HuH-7 (cell line): Measurements from ENCODE around the gene CARD19.

Experiments
- DNase-seq: peaks from one replicate; pipeline ENCODE4 v3.0.0; 2011; ENCODE audit warnings: low spot score

The CARD19 gene

DNA sequence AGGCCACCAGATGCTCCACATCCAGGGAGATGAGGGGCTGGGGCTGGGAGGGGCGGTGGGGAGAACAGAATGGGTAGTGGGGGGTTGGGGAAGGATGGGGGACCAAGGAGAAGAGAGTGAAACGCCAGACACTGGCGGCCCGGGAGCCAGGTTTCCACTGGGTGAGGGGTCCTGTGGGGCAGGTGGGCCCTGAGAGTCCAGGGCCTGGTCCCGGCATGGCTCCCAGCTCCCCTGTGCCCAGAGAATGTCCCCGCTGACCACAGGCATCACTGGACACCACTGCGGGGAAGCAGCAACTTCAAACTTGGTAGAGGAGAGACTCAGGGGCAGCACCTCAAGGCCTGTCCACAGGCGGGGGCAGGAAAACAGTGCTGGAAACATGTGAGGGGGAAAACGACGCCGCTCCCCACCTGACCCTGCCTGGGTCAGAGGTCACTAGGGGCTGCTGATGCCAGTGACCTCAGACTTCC is 24.9 kb downstream of the CARD19 start:
- DNase-seq, result no peak

DNA sequence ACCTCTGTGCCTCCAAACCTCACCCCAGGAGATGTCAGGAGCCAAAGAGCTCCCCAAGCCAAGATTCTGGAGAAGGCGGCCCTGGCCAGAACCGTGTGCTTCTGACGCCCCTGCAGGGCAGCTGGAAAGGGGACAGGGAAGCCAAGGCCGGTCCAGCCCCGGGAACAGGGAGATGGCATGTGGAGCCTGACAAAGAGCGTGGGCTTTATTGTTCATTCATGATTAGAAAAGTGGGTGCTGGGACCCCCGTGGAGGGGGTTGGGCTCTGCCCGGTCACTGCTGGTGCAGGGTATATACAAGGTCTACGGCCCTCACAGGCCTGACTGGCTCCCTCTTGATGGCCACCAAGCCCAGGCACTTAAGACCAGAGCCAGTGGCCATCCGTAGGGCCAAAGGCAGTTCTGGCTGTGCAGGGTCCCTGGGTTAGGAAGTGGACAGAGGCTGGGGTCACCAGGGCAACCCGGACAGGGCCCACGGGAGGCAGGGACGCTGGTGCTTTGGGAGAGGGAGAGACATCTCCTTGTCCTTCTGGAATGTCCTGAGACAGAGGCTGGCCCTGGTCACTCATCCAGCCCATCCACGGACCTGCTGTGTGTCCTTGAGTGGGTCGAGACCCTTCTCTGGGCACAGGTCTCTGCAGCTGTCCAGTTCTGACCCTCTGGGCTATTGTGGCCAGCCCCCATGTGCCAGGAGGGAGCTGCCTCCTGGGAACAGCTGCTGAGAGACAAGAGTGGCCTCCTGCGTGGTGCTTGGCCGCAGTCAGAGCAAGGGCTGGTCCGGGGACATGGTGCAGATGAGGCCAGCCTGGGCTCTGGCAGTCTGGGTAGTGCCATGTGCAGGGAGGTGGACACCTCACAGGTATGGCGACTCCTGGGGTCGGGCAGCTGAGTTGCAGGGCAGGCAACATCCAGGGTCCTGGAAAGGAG is 25.6 kb downstream of the CARD19 start:
- no peak for DNase-seq

DNA sequence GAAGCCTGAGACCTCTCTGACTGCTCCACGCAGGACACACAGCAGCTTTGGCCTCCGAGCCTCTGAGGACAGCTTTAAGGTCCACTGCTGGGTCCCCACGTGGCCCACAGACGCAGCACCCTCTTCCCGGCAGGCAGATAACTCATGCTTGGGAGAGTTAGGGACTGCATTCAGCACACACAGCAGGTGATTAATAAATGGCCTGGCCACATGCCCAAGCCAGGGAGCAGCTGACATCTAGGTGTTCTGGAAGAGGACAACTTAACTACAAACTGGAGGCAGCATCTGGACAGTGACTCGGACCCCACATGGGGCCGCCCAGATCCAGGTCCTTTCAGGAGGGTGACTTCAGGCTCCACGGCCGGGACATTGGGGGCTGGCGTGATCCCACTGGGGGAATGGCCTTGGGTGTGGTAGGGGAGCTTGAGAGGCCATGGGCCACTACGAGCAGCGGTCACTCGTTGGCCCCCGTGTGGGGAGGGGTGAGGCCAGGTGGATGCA is 26.8 kb downstream of the CARD19 start:
- DNase-seq, result no peak

DNA sequence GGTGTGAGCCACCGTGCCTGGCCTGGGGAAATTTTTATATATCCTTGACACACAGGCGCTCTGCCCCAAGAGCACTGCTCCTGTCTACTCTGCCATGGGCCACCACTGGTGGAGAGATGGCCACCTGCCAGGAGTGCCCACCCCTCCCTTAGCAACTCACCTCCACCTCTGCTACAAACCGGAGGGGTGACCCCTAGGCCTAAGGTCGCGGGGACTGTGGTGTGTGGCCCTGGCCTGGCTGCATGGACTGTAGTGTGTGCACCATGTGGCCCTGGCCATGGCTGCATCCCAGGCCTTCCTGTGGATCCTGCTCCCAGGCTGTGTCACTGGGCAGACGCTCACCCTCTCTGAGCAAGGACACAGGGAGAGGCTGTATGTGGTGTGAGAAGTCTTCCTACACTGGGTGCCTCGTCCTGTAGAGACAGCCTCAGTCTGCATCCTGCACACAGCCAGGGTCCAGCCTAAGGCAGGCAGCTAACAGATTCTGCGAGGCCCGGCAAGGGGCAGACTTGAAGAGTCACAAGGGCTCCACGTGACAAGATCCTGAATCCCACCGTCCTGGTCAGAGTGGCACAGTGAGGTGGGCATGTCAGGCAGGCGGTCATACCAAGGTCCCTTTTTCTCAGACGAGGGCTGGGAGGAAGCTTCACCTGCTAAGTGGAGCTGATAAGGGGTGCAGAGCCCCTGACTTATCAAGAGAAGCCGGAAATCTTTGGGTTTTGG is 27.7 kb downstream of the CARD19 start:
- no peak for DNase-seq

DNA sequence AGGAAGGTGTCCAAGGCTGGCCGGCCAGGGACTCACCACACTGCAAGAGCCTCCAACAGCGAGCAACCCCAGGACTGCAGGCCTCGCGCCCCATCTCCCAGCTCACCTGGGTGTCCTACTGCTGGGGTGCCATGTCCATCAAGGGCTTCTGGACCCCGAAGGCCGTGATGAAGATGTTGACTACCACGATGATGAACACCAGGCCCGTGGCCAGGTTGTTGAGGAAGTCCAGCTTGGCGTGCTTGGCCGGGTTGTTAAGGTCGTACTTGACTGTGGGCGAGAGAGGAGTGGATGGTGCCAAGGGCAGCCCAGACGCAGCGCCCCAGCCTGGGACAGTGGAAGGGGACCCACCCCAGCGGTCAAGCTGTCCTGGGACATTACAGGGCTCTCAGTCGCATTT is 28.8 kb downstream of the CARD19 start:
- no peak for DNase-seq

DNA sequence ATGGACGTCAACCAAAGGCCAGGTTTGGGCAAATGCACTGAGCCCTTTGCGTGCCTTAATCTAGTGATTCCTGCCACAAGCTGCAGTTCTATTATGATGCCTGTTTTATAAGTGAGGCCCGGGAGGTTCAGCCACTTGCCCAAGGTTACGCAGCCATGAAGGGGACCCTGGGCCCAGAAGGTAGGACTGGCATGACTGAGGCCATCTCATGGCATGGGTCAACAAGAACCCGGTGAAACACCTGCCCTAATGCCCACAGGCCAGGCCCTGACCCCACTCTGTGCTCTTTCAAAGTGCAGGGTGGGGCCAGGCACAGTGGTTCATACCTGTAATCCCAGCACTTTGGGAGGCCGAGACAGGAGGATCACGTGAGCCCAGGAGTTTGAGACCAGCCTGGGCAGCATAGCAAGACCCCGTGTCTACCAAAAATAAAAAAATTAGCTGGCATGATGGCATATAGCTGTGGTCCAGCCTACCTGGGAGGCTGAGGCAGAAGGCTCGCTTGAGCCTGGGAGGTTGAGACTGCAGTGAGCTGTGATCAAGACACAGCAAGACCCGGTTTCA is 29.4 kb downstream of the CARD19 start:
- no peak for DNase-seq

DNA sequence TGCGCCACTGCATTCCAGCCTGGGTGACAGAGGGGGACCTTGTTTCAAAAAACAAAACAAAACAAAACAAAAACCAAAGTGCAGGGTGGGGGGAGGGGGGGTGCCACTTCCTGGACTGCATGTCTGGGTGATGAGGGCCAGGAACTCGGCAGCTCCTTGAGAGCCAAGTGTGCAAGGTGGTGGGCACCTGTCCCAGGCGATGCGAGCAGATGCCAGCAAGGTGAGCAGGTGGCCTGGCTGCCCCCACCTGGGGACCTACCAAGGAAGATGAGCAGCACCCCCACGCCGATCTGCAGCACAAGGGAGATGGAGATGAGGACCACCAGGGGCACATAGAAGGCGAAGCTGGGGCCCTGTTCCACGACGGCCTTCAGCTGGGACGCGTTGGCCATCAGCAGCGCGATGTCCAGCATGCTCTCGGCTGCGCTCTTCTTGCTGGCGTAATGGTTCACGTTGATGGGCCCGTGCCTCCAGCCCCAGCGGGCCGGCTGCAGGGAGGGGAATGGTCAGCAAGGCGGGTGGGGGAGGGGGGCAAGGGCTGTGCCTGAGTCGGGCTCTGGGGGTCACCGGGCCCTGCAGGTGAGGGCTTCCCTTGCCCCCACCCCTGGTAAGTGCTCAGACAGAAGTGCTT is 30.2 kb downstream of the CARD19 start:
- no peak for DNase-seq

DNA sequence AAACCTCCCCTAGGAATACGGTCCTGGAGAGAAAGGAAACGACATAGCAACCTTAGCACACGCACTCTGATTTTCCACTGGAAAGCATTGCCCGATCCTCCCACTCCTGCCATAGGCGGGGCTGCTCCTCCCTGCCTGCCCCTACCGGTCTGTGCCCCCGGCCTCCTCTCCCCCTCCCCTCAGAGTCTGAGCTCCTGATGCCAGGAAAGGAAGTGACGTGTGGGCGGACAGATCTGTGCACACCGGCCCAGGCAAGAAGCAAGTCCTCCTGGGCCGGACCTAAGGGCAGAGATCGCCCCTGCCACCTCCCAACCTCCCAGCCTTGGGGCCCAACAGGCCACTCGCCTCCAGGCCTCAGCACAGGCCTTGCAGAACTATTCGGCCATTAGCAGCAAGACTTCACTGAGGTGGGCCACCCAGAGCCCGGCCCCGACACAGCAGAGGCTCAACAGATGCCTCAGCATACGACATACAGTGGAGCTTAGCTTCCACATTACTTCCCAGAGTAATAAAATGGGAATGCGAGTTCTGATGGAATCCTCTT is 30.9 kb downstream of the CARD19 start:
- DNase-seq, result no peak

DNA sequence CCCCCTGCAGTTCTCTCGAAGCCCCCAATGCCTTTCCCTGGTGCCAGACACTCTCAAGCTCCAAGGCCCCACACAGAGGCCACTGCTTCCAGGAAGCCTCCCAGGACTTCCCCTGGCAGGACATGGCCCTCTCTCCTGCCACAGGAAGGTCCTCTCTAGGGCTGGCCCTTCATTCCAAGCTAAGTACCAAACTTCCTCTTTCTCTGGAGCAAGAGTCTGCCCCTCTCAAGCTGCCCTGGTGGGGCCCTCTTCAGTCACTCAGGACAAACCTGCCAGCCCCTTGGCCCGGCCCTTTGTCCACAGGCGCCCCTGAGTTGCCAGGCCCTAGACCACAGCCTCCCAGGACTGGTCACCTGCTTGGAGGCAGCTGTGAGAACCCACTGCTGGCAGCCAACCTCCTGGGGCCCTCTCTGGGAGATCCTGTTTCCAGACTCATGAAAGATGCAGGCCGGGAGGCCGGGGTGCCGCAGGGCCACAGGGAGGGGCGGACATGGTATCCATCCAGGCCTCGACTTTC is 31.4 kb downstream of the CARD19 start:
- no peak for DNase-seq

DNA sequence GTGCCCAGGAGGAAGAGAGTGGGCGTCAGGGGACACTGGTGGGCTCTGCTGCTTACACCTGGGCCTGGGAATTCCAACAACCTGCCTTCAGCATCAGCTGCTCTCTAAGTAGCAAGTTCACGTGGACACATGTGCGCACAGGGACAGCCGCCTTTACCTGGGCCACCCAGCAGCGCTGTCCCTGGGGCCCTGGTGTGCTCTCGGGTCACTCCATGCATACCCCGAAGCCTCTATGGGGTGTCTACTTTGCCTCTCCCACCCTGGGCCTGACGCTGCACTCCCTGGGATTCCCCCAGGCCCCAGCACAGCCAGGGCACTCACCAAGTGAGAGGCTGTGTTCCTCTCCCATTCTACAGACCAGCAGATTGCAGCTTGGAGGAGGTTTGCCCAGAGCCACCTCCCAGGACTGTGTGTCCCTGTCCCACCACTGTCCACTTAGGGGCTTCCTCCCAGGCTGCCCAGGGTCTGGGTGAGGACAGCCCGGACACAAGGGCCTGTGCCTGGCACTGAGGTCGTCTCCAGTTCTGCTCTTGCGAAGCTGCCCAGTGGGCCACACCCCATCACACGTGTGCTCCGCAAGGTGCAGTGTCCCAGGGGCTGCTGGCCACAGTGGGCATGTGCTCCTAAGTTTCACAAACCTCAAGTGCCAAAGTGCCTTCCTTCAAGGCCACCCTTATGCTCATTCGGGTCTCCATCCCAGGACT is 32.1 kb downstream of the CARD19 start:
- no peak for DNase-seq

DNA sequence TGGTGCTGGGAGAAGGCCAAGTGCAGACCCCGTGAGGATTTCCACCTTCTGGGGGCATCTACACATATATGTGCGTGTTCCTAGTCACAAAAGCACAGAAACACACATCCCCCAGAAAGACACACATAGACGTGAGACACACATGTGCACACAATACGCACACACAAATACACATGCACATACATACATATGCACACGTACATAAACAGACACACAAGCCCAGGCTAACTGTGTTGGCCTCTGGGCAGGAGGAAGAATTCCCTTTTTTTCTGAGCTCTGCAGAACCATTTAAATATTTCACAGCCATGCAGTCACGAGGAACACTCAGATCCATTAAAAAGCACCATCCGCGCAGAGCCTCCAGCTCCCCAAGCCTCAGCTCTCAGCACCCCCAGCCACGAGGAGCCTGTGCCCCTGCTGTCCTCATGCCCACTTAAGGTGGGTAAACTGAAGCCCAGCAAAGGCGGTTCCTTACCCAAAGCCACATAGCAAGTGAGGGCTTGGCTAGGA is 32.8 kb downstream of the CARD19 start:
- DNase-seq, result no peak

DNA sequence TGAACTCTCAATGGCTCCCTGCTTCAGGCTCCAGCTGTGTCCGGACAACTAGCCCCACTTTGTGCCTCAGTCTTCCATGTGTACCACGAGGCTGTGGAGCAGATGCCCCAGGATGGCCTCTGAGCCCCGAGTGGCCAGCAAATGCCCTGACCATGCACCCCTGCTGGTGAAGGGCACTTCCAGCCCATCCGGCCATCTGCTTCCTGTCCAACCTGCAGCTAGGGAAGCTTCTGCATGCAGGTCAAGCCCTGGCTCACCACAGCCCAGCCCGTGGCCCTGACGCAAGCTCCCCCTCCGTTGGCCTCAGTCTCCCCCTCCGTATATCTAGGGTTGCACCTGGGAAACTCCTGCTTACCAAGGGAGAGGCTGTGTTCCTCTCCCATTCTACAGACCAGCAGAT is 33.3 kb downstream of the CARD19 start:
- no peak for DNase-seq

DNA sequence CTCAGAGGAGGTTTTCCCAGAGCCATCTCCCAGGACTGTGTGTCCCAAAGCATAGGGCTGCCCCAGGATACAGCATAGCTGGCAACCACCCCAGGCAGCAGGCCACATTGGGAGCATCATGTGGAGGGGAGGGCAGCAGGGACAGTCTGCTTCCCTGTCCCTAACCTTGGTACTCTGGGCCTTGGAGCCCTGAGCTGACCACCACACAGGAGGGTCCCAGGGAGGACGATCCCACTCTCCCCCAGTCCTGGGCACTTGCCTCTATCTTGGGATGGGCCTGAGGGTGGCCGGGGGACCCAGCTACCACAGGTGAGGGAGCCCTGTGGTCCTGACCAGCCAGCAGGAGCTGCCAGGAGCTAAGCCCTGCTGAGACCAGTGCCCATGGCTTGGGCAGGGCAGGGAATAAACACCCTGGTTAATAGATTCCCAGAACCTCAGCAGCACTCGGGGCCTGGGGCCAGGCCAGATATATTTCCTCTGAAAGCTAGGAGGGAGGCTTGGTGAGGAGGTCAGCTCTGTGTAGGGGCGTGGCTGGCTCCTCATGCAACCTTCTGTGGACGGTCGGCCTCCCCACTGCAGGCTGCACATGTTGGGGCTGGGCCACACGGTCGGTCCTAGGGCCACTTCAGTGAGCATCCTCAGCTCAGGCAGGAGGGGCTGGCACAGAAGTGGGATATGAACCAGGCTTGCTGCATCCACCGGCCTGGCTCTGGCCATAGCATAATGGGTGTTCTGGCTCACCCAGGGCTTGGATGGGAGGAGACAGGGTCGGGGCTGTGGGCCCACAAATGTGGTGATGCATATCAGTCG is 33.9 kb downstream of the CARD19 start:
- no peak for DNase-seq

DNA sequence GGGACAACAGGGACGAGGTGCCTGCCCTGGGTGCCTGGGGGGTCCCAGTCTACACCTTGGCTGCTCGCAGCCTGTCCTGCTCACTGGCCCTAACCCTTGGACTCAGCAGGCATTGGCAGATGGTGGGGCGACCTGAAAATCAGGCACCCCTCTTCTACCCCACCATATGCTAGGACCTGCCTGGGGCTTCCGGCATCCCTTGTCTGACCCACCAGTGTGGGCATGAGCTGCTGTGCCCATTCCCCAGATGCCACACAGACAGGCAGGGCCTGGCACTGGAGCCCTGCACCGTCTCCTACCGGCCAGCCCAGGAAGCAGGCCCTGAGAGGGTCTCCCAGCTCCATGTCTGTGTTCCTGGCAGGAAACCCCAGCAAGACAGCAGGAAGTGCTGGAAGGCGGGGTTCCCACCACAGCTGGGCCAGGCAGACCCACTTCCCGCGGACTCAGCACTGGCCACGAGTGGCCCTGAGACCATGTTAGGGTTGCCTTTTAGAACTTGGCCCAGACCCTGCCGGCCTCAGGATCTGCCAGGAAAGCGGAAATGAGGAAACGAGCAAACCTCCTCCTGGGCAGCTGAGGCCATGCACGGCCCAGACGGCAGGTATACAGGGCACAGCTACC is 35.0 kb downstream of the CARD19 start:
- DNase-seq, result no peak

DNA sequence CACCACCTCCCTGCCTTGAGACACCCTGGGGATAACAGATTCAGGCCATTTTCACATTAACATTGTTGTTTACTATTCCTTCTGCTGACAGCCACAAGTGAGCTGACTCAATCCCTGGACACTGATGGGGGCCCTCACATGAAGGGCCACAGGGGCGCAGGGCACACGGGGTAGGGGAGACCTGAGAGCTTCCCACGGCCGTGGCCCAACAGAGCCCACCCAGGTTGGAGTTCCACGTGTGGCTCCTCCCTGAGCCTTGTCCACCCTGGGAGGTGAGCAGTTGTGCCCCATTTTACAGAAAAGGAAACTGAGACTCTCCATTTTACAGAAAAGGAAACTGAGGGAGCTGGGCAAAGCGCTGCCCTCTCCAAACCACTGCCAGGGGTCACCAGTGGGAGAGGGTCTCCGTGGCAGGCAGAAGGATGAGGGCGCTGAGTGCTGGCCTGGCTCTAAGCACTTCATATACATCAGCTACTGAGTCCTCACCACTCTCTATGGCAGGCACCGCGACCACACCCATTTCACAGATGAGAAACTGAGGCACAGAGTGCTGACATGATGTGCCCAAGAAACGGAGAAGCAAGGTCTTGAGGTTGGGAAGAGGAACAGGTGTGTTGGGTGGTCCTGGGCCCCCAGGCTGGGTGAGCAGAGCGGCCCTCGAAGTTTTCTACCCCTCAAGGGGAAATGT is 35.7 kb downstream of the CARD19 start:
- no peak for DNase-seq

DNA sequence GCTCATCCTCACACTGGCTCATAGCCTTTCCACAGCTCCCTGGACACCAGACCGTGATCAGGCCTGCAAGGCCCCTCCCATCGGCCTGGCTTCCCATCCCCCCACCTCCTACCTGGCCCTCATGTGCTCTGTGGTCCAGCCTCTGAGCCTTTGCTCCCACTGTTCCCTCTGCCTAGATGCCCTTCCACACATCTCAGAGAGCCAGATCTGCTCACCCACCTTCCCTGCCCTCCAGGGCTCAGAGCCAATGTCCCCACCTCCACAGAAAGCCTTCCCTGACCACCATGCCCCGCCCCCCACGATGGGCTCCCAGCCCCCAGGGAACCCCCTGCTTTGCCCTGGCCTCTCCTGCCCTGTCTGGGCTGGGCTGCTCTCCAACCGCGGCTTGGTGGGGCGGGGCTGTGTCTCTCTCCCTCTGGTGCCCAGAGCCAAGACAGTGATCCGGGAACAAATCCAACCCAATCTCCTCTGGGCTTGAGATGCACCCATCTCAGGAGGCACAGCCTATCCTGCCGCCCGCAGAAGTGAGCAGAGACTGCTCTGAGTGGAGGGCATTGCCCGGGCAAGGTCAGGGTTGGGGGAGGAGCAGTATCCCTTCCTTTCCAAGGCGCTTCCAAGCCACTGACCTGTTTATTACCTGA is 36.4 kb downstream of the CARD19 start:
- no peak for DNase-seq

DNA sequence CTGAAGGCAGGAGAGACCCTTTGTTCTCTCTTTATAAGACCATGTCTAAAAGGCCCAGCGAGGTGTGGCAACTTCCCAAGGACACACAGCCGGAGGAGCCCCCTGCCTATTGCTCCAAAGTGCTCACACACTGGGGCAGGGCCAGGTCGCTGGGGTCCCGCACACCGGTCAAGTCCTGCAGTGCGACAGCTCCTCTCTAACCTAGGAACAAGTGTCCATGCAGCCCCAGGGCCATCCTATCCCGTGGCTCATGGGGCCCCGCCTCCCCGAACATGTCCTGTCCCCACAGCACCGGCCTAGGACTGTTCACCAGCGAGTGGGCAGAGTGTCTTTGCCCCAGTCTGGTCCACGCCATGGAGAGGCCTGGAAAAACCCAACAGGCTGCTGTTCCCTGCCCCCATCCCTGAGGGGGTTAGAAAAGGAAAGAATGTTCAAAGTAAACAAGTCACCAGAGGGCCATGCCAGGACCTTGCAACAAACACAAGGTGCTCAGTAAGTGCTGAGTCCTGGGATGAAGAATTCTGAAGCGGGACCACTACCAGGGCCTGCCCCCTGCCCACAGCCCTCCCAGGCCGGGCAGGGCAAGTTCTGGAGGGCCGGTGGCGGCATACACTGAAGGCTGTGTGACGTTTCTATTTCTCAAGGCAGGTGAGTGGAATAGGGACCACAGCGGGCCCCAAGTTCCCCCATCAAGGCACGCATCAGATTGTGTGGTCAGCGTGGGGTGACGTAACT is 37.1 kb downstream of the CARD19 start:
- no peak for DNase-seq

DNA sequence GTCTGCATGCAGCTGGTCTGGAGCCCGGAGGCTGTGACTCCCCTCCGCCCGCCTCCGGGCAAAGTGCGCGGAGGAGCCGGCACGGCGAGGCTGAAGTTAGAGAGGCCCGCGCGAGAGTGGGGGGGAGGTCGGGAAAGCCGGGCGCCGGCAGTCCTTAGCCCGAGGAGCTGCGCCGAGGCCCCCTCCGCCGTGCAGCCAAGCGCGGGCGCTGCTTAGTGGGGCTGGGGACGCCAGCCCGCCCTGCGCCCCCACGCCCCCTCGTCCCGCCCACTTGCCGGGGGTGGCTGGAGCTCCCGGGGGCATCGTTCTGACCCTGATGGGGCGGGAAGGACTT is 37.6 kb downstream of the CARD19 start:
- peak; percentile 84 for DNase-seq
